Activated CD8-positive, alpha-beta memory T cell treated with anti-CD3 and anti-CD28 coated beads for 24 hours (primary cell): ENCODE measurements around the gene KRT76.

Experiments used
- DNase-seq: peaks from one replicate; pipeline ENCODE4 v3.0.0-alpha.2; 2020

Gene KRT76

DNA sequence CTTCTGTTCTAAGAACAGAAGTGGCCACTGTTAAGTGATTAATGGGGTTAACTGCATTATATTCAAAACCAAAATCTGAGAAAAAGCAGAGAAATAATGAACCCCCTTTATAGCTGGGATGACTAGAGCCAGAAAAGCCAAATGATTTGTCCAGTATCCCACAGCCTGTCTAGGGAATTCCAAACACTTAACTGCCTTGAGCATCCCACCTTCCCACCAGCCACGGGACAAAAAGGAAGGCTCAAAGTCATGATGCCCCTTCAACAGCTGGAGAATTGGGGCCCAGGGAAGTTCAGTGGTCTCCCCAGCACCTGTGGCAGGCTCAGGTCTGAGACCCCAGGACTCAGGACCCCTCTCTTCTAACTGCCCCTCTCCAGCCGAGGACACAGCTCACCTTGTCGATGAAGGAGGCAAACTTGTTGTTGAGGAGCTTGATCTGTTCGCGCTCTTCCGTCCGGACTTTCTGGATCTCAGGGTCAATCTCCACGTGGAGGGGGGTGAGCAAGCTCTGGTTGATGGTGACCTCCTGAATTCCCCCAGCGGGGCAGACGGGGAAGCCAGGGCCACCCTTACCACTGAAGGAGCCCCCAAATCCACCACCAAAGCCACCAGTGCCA lies 36.2 kb upstream of the KRT76 start:
- DNase-seq = no peak

DNA sequence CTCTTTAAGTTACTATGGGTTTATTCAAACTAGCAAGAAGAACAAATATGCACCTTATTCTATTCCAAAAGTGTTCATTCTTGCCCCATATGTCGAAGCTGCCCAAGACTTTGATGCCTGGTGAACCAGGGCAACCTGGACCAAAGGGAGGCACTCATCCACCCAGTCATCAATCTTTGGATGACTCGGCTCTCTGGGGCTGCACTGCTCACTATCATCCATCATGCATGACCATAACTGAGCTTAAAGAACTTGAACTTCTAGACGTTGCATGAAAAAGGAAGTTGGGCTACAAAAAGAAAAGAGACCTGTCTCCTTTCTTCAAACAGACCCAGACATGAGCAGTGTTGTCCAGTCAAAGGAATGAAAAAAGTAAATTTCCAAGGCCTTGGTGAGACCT lies 35.6 kb upstream of the KRT76 start:
- no peak for DNase-seq

DNA sequence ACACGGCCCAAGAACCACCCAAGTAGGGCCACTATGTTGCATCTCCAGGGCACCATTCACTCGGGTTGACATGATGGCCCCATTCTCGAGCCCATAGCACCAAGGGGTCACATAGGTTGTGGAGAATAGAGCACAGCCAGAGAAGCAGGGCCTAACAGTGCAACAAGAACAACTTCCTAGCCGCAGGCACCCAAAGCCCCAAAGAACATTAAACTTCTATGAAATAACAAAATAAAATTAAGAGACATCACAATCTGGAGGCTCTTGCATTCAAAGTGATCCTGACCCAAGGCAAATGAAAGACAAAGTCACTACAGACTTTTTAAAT lies 34.9 kb upstream of the KRT76 start:
- no peak for DNase-seq

DNA sequence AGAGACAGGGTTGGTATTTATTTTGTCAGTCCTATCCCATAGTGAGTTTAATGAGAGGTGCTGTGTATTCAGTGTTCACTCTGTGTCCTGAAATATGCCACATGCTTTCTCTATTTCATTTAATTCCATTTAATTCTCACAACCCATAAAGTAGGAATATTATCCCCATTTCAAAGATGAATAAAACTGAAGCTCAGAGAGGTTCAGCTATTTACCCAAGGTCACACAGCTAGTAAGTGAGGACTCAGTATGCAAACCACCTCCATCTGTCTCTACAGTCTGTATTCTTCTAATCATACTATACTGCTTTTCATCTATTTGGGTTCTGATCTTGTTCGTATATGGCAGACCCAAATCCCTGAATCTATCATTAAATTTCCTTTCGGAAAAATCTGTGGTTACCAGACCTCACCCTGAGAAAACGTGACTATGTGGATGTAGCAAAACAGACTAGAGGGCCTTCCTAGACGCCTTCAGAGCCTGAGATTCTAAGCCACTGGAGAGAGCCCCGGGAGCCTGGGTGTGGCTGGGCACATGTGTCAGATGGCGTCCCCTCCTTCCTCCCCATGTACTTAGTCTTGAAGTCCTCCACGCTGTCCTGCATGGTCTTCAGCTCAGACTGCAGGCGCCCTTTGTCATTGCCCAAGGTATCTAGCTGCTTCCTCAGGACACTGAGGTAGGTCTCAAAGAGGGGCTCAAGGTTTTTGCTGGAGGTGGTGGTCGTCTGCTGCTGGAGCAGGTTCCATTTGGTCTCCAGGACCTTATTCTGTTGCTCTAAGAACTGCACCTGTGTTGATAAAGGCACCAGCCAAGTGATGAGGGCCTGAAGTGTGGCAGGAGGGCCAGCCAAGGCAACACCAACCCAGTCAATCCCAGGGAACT lies 34.3 kb upstream of the KRT76 start:
- DNase-seq = no peak

DNA sequence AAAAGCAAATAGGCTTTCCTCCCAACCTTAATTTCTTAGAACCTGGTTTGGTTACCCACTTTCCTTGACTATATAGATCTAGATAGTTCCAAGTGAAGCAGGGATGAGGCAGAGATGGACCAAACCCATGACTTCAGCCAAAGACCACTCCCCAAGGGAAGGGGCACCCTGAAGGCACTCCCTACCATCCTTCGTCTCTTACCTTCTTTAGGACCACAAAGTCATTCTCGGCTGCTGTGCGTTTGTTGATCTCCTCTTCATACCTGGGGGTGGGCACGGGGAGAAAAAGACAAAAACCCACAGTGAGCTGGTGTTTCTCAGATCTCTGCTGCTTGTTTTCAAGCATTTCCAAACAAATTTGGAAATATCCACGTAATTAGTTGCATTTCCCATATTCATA lies 33.4 kb upstream of the KRT76 start:
- no peak for DNase-seq

GRCh38 chr12:52809166-52809565 lies 32.0 kb upstream of the KRT76 start:
- DNase-seq = no peak

DNA sequence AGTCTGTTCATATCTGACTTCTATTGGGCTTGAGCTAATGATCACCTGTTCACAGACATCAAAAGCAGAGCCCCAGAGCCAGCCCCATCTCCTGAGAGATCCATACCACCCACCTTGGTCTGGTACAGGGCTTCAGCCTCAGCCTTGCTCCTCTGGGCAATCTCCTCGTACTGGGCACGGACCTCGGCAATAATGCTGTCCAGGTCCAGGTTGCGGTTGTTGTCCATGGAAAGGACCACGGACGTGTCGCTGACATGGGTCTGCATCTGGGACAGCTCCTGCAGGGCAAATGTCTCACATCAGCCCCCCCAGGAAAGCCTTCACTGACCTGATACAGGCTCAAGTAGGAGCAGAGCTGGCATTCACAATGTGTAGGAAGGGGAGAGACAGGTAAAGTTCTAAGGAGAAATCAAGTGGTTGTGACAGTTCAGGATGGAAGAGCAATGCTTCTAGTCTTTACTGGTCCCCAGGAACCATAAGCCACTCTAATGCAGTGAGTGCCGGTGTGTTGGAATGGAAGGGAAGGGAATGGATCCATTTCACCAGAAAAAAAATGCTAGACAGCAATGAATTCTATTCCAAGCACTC lies 31.5 kb upstream of the KRT76 start:
- no peak for DNase-seq

GRCh38 chr12:52807544-52808470 lies 30.7 kb upstream of the KRT76 start:
- no peak for DNase-seq

- no peak for DNase-seq
Measured at GRCh38 chr12:52806821-52807543, 29.8 kb upstream of the KRT76 start.

DNA sequence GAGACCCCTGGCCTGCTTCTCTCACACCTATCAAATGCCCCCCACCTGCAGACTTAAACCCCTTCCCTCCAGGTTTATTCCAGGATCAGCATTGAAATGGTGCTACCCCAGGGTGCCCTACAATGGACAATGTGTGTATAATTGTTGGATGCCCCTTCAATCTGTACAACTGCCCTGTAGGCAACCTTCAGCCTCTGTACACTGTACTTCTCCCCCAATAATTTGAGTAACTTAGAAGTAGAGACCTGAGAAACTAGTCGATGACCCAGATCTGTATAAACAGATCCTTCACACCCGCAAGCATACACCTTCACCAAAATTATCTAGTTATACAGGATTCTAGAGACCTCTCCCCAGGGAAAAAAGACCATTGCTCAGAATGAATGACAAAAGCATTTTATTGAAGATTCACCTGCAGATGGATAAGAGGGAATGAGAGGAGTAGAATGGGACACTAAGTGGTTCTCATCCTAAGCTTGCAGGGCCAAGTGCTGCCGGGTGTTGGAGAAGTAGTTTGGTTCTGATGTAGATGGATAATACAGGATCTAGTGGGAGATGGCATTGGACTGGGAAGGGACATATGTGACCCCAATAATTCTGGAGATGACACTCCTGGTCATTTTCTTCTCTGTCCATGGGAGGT lies 29.1 kb upstream of the KRT76 start:
- no peak for DNase-seq

- no peak for DNase-seq
Measured at GRCh38 chr12:52805739-52806138, 28.6 kb upstream of the KRT76 start.

GRCh38 chr12:52805000-52805399 lies 27.9 kb upstream of the KRT76 start:
- DNase-seq = no peak

GRCh38 chr12:52802442-52802841 lies 25.3 kb upstream of the KRT76 start:
- no peak for DNase-seq

GRCh38 chr12:52801773-52802172 lies 24.6 kb upstream of the KRT76 start:
- DNase-seq = no peak

- no peak for DNase-seq
Measured at GRCh38 chr12:52800259-52800917, 23.2 kb upstream of the KRT76 start.

DNA sequence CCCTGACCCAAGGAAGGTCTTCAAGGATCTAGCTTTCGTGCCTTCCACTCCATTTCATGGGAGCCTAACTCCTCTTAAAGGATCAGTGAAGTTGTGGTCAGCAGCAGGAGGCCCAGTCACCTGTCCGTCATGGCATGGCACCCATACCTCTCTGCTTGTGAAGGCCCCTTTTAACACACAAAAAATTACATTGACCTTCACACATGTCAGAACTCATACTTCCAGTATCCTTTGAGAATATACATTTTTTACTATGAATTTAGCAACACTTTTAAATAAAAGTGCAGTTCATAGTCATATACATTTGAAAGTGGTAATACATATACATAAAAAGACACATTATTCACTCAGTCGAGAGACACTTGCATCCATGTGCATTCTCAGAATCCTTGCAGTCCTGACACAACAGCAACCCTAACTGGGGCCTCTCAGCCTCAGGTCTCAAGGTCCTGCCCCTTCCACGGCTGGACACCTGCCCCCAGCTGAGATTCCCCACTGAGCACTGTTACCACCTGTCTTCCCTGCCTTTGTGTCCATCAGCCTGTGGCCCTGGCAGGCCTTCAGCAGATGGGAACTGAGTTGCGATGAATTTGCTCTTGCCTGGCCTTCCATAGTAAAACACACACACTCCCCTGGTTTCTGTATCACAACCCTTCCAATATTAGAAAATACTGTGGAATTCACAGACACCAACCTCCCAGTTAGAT lies 22.5 kb upstream of the KRT76 start:
- no peak for DNase-seq

DNA sequence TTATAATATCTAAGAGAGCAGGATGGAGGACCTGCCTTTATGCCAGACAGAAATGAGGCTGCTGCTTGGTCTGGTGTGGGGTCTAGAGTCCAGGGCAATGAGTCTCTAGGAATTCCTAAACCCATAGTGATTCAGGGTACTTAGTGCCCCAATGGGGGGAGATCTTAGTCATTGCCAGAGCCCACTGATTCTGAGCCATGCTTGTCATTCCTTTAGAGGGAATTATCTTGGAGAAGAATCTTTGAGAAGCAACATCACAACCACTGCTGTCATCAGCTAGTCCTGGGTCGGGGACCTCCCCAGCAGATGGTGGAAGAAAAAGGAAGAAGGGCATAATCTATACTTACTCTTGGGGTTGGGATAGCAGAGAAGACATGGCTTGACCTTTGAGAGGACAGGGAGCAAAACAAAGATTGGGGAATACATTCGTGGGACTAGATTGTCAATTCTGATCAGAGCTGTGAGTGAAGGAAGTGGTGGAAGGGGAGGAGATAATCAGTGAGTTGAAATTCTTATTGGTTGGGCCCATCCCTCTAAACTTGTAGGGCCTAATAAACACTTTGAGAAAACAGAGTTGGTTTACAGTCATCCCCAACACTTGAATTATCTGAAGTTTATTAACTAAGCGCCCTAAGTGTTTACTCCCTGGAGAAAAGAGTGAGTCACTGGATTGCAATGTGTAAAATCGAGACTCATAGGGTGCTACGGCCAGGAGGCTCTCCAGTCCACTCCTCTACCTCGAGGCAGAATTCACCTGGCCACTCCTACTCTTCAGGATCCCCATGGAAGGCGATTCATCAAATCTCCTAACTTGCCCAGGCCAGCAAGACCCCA lies 21.7 kb upstream of the KRT76 start:
- no peak for DNase-seq

GRCh38 chr12:52798003-52798670 lies 21.0 kb upstream of the KRT76 start:
- DNase-seq = no peak

- DNase-seq = no peak
Measured at GRCh38 chr12:52797529-52797894, 20.4 kb upstream of the KRT76 start.
